ENCODE measurements around the gene OSBPL5. TPM values are rescaled to one million over a fixed set of nuclear protein-coding genes. Genes with fewer than 3 reads are reported as not detected.

Gene OSBPL5
- total and polyA plus RNA-seq, 2 of the 4 experiments (the other 2 are of a cell fraction), result 14.9 to 22.3 TPM

DNA sequence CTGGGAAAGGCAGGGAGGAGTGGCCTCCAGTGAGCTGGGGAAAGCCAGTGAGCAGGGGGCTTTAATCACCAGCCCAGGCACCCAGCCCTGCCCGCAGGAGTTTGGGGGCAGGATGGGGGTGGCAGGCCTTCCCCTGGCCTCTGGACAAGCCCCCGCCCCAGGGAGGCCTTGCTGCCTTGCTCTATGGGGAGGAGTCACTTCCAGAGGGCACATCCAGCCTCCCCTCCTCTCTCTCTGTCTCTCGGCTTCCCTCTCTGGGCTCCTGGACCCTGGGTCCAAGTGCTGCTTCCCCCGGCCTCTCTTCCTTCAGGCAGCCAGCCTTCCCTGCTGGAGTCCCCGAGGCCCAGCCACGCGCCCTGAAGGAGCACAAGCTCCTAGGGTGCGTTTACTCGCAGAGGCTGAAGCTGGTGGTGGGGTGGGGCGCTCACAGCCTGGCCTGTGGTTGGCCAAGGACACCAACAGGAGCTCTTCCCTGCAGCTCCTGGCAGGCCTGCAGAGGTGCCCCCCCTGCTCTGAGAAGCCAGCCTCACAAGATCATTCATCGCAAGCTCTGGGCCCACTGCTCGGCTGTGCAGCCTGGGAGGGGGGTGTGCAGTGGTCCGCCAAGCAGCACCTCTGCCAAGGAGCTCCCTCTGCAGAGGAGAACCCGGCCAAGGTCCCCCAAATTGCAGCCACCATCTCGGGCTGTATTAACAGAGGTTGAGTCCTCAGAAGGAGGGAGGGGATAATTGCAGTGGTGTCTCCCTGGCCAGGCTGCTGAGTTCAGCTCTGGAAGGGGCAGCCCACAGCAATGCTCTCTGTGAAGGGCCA is 25.4 kb downstream of the OSBPL5 start:
- peaks cover 93% of the 10 kb centered on the region for H4K20me1 ChIP-seq (ENCODE audit: insufficient read depth, low read length)
- no peak overlapping the region for H2BK15ac ChIP-seq (ENCODE audit: low read depth, low read length)
- no peak overlapping the region for H2BK5ac ChIP-seq (ENCODE audit: low read depth, low read length, poor library complexity, severe bottlenecking)
- dilution Hi-C loops (cut with HindIII; ENCODE audit: low sequenced_read_pairs, unreplicated experiment), result no loop called here
- intact Hi-C loops (cut with micrococcal nuclease), result no loop called here
- BruUV-seq (replicated peaks), result no TSS peak
- H3K27ac ChIP-seq (ENCODE audit: insufficient read depth, low read length), result no peak overlapping the region
- ChIA-PET CTCF (interaction anchor here (1.3 kb wide), 1 partner anchor 30 kb away, joined by 3 read pairs; no protein-coding TSS in a partner anchor), POLR2A (ENCODE audit: unreplicated experiment) (no interaction called here)
- no peak overlapping the region for H2AFZ ChIP-seq (replicated peaks; ENCODE audit: low read length, poor library complexity)
- no peak overlapping the region for H2AK9ac ChIP-seq (replicated peaks; ENCODE audit: low read depth, low read length, poor library complexity)
- no peak overlapping the region for H3K18ac ChIP-seq (ENCODE audit: low read depth, low read length)
- H3K27me3 ChIP-seq (ENCODE audit: control insufficient read depth, insufficient read depth, low read length), result no peaks in the 10 kb centered on the region
- WGBS, 2 experiments (ENCODE audit: extremely low coverage in 2 of 2, insufficient read length in 1 of 2), result 100% methylated on average over 1 of the region's 15 CpGs; no CpG with 5 or more reads in 1 of the 2 experiments
- H2AK5ac ChIP-seq (ENCODE audit: low read depth, low read length), result no peak overlapping the region
- H4K8ac ChIP-seq (ENCODE audit: low read depth in 2 of 2, low read length in 2 of 2), result no peak overlapping the region
- H3K9me1 ChIP-seq (ENCODE audit: insufficient read depth, low read length), result peaks cover 3% of the 10 kb centered on the region; the same call in 1 of the 2 replicates
- H3K4me2 ChIP-seq (ENCODE audit: low read depth, low read length), result no peak overlapping the region
- H3K9me3 ChIP-seq (ENCODE audit: control insufficient read depth, insufficient read depth, low read length), result no peaks in the 10 kb centered on the region
- H2BK20ac ChIP-seq (ENCODE audit: low read depth, low read length), result no peak overlapping the region
- no peak overlapping the region for H3K56ac ChIP-seq (ENCODE audit: extremely low read depth, insufficient read depth, low read length)
- no peak overlapping the region for H4K91ac ChIP-seq (ENCODE audit: insufficient read depth, low read depth, low read length)
- no peak overlapping the region for H3K23ac ChIP-seq (ENCODE audit: low read depth, low read length)
- no peak for ATAC-seq (ENCODE audit: low read depth)
- H3K36me3 ChIP-seq (ENCODE audit: control insufficient read depth, insufficient read depth, low read length), result peaks cover 7% of the 10 kb centered on the region; the same call in 1 of the 2 replicates
- in situ Hi-C loops (cut with MboI; ENCODE audit: low sequenced_read_pairs), result no loop called here
- no peak for DNase-seq
- no peak overlapping the region for H4K5ac ChIP-seq (ENCODE audit: low read depth, low read length)
- no peak overlapping the region for H3K14ac ChIP-seq (replicated peaks; ENCODE audit: low read depth, low read length)
- H3K79me1 ChIP-seq (ENCODE audit: low read depth in 1 of 2, low read length in 2 of 2), result peaks cover 10 to 90% of the 10 kb centered on the region in 2 experiments; a peak in 3 of 4 replicates
- no peak overlapping the region for H3K9ac ChIP-seq (ENCODE audit: low read depth, low read length)
- H3K4me1 ChIP-seq (ENCODE audit: control insufficient read depth, insufficient read depth, low read length), result peaks cover 2% of the 10 kb centered on the region; the same call in 1 of the 2 replicates
- no peak overlapping the region for H3K4ac ChIP-seq (ENCODE audit: low read depth, low read length)
- no peak overlapping the region for H2BK120ac ChIP-seq (ENCODE audit: low read depth, low read length)
- no peak overlapping the region for H3K4me3 ChIP-seq (ENCODE audit: insufficient read depth, low read depth, low read length)
- TF ChIP-seq BHLHE40 (IDR thresholded peaks at IDR 0.05; ENCODE audit: low read depth, low read length) (no peak), MXI1 (IDR thresholded peaks at IDR 0.05; ENCODE audit: borderline replicate concordance, low read depth, low read length) (no peak), CEBPB (IDR thresholded peaks at IDR 0.05; ENCODE audit: low read depth, low read length) (no peak), CHD1 (IDR thresholded peaks at IDR 0.05; ENCODE audit: low read depth, low read length) (no peak), MAFK (IDR thresholded peaks at IDR 0.05; ENCODE audit: low read depth, low read length) (no peak), SMC3 (IDR thresholded peaks at IDR 0.05; ENCODE audit: low read depth, low read length) (no peak), MAZ (IDR thresholded peaks at IDR 0.05; ENCODE audit: borderline replicate concordance, low read depth, low read length) (no peak), RAD21 (IDR thresholded peaks at IDR 0.05; ENCODE audit: low read length) (no peak), NFE2L2 (IDR thresholded peaks at IDR 0.05; ENCODE audit: low read depth, low read length) (no peak), RCOR1 (IDR thresholded peaks at IDR 0.05; ENCODE audit: insufficient replicate concordance, low read length) (no peak), RFX5 (IDR thresholded peaks at IDR 0.05; ENCODE audit: low read depth, low read length) (no peak), POLR2A (IDR thresholded peaks at IDR 0.05; ENCODE audit: low read depth, low read length) (no peak)
- TF ChIP-seq, protein P1, sequence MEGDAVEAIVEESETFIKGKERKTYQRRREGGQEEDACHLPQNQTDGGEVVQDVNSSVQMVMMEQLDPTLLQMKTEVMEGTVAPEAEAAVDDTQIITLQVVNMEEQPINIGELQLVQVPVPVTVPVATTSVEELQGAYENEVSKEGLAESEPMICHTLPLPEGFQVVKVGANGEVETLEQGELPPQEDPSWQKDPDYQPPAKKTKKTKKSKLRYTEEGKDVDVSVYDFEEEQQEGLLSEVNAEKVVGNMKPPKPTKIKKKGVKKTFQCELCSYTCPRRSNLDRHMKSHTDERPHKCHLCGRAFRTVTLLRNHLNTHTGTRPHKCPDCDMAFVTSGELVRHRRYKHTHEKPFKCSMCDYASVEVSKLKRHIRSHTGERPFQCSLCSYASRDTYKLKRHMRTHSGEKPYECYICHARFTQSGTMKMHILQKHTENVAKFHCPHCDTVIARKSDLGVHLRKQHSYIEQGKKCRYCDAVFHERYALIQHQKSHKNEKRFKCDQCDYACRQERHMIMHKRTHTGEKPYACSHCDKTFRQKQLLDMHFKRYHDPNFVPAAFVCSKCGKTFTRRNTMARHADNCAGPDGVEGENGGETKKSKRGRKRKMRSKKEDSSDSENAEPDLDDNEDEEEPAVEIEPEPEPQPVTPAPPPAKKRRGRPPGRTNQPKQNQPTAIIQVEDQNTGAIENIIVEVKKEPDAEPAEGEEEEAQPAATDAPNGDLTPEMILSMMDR (conservative IDR thresholded peaks at IDR 0.05; ENCODE audit: low read depth, low read length), result no peak
- TF ChIP-seq, protein P2, sequence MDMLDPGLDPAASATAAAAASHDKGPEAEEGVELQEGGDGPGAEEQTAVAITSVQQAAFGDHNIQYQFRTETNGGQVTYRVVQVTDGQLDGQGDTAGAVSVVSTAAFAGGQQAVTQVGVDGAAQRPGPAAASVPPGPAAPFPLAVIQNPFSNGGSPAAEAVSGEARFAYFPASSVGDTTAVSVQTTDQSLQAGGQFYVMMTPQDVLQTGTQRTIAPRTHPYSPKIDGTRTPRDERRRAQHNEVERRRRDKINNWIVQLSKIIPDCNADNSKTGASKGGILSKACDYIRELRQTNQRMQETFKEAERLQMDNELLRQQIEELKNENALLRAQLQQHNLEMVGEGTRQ (IDR thresholded peaks at IDR 0.05; ENCODE audit: low read depth, low read length), result no peak
- TF ChIP-seq, protein P3, sequence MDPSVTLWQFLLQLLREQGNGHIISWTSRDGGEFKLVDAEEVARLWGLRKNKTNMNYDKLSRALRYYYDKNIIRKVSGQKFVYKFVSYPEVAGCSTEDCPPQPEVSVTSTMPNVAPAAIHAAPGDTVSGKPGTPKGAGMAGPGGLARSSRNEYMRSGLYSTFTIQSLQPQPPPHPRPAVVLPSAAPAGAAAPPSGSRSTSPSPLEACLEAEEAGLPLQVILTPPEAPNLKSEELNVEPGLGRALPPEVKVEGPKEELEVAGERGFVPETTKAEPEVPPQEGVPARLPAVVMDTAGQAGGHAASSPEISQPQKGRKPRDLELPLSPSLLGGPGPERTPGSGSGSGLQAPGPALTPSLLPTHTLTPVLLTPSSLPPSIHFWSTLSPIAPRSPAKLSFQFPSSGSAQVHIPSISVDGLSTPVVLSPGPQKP (IDR thresholded peaks at IDR 0.05; ENCODE audit: borderline replicate concordance, low read depth, low read length), result no peak

All from IMR-90 (cell line).